ENCODE measurements around the gene VSIG4.
A peak's percentile ranks its signal among the peaks of the same experiment; 100 is the strongest.

Gene VSIG4

DNA sequence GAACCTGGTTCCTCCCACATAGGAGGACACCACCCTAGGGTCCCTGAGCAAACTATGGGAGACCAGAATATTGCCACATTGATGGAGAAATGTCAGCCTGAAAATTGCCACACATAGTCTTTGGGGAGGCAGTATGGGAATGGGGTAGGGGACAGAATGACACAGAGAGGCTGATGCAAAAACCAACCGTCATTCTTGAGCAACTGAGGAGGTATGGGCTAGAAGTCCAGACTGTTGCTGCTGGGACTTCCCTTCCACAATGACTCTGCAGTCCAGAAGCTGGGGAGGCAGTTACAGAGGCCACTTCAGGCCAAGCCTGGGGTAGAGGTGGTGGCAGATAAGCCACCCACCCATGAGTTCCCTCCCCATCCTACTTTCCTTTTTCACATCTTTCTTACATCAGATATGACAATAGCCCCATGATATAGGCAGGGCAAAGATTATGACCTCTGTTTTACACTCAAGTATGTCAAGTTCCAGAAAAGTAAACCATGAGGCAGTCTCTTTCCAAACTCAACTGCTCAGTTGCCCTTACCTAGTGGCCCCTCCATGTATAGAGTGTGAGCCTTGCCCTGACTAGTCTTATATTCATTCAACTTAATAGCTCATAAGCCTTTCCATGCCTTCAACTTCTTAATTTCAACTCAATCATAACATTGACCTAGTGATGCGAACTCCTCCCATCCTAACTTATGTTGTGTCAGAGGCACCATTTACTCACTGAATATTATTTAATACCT, 41.7 kb downstream of the VSIG4 start:
- TF ChIP-seq, protein P1, sequence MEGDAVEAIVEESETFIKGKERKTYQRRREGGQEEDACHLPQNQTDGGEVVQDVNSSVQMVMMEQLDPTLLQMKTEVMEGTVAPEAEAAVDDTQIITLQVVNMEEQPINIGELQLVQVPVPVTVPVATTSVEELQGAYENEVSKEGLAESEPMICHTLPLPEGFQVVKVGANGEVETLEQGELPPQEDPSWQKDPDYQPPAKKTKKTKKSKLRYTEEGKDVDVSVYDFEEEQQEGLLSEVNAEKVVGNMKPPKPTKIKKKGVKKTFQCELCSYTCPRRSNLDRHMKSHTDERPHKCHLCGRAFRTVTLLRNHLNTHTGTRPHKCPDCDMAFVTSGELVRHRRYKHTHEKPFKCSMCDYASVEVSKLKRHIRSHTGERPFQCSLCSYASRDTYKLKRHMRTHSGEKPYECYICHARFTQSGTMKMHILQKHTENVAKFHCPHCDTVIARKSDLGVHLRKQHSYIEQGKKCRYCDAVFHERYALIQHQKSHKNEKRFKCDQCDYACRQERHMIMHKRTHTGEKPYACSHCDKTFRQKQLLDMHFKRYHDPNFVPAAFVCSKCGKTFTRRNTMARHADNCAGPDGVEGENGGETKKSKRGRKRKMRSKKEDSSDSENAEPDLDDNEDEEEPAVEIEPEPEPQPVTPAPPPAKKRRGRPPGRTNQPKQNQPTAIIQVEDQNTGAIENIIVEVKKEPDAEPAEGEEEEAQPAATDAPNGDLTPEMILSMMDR (conservative IDR thresholded peaks at IDR 0.05; ENCODE audit: low read depth, low read length), result no peak
- Histone ChIP-seq H3K79me2 (ENCODE audit: insufficient read depth, low read depth) (no peaks in the 10 kb centered on the region), H3K4me3 (IDR thresholded peaks at IDR 0.05; ENCODE audit: insufficient read depth, low read depth, low read length) (no peak overlapping the region), H3K9ac (no peak overlapping the region), H4K20me1 (ENCODE audit: insufficient read depth) (no peaks in the 10 kb centered on the region), H3K36me3 (ENCODE audit: insufficient read depth) (no peaks in the 10 kb centered on the region), H3K27me3 (ENCODE audit: insufficient read depth, low read depth) (no peaks in the 10 kb centered on the region), H3K4me2 (no peak overlapping the region), H3K27ac (no peak overlapping the region), H3K4me1 (ENCODE audit: low read depth, poor library complexity, severe bottlenecking) (peaks cover 52% of the 10 kb centered on the region), H2AFZ (ENCODE audit: low read depth) (no peak overlapping the region)

DNA sequence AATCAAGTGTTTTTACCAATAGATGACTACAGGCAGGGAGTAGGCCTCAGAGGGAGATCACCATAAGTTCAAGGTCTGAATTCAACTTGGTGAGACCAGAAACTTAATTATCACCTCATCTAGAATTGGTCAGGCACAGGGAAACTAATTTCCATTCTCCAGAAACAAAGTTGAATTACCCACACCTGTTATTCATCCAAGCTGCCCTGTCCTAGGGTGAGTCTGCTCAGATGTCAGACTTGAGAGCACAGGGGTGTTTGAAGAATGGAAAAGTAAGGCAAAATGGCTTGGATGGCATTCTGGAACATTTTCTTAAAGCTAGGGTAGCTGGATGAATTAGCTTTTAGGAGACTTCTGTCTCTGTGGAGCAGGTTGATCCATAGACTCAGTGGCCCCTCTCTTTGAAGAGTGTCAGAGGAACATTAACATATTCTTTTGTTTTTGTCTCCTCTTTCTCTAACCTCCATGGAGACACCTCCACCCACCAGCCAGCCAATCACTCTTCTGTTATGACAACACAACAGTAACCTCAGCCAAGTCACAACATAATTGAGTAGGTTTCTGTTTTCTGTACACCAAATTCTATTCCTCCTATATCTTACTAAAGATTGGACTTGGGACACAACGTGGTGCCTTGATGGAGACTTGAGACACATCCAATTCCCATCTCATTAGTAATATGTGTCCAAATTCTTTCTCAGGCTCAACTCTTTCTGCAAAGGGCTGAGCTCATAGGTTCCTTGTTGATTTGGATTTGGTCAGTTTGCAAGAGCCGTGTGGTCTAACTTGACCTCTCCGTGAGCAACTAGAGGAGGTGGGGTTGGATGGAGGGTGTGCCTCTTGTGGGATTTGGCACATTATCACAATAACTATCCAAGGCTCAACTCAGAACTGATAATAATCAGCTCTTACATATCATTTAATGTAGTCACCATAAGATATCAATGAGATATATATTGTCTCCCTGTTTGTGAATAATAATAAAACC, 45.1 kb downstream of the VSIG4 start:
- Histone ChIP-seq H3K4me2 (no peak overlapping the region), H3K27ac (no peak overlapping the region), H4K20me1 (ENCODE audit: insufficient read depth) (no peaks in the 10 kb centered on the region), H2AFZ (ENCODE audit: low read depth) (no peak overlapping the region), H3K36me3 (ENCODE audit: insufficient read depth) (no peaks in the 10 kb centered on the region), H3K4me3 (IDR thresholded peaks at IDR 0.05; ENCODE audit: insufficient read depth, low read depth, low read length) (no peak overlapping the region), H3K79me2 (ENCODE audit: insufficient read depth, low read depth) (no peaks in the 10 kb centered on the region), H3K4me1 (ENCODE audit: low read depth, poor library complexity, severe bottlenecking) (peaks cover 40% of the 10 kb centered on the region), H3K27me3 (ENCODE audit: insufficient read depth, low read depth) (no peaks in the 10 kb centered on the region), H3K9ac (no peak overlapping the region)
- TF ChIP-seq, protein P1 (conservative IDR thresholded peaks at IDR 0.05; ENCODE audit: low read depth, low read length), result no peak

DNA sequence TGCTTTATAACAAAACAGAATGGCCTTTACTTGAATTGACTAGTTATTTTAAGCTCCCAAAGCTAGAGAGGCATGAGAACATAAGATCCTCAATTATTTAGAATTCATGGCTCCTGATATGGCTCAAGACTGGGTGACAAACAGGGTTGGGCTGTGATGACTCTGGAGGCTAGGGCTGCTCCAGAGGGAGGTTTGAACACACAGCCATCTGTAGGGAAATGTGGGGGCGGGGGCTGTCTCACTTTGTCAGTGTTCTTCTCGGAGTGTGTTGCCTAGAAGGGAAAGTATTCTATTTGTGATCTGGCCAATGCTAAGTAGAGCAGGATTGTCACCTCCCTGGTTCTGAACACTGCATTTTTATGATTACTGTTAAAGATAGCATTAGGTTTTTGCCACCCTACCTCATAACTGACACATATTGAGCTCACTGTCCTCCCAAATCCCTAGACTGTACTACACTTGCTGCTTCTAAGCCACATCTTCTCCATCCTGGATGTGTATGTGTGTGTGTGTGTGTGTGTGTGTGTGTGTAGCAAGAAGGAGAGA, 45.9 kb downstream of the VSIG4 start:
- Histone ChIP-seq H3K9ac (no peak overlapping the region), H2AFZ (ENCODE audit: low read depth) (no peak overlapping the region), H4K20me1 (ENCODE audit: insufficient read depth) (no peaks in the 10 kb centered on the region), H3K79me2 (ENCODE audit: insufficient read depth, low read depth) (no peaks in the 10 kb centered on the region), H3K4me2 (0 out of 2 replicates have a peak overlapping the region, but pooled peaks have one; percentile 6), H3K4me1 (ENCODE audit: low read depth, poor library complexity, severe bottlenecking) (peaks cover 40% of the 10 kb centered on the region), H3K36me3 (ENCODE audit: insufficient read depth) (no peaks in the 10 kb centered on the region), H3K27ac (no peak overlapping the region), H3K27me3 (ENCODE audit: insufficient read depth, low read depth) (no peaks in the 10 kb centered on the region), H3K4me3 (IDR thresholded peaks at IDR 0.05; ENCODE audit: insufficient read depth, low read depth, low read length) (no peak overlapping the region)
- TF ChIP-seq, protein P1 (conservative IDR thresholded peaks at IDR 0.05; ENCODE audit: low read depth, low read length), result no peak

DNA sequence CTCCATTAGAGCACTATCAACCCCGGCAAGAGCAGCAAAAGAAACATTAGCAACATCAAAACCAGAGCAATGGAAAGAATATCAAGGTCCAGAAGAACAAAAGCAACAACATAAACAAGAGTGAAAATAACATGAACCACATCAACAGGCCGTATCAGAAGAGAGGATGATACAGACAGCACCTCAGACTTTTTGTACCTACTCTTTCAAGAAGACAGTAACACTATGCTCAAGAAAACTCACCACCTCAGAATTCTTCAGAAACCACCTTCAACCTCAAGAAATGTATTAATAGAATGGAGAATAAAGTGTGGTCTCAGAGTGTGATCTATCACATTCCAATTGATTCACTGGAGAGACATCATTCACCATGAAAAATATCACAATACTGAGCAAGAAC, 46.5 kb downstream of the VSIG4 start:
- Histone ChIP-seq H3K79me2 (ENCODE audit: insufficient read depth, low read depth) (no peaks in the 10 kb centered on the region), H3K4me2 (0 out of 2 replicates have a peak overlapping the region, but pooled peaks have one; percentile 6), H3K36me3 (ENCODE audit: insufficient read depth) (no peaks in the 10 kb centered on the region), H4K20me1 (ENCODE audit: insufficient read depth) (no peaks in the 10 kb centered on the region), H3K27ac (no peak overlapping the region), H2AFZ (ENCODE audit: low read depth) (no peak overlapping the region), H3K27me3 (ENCODE audit: insufficient read depth, low read depth) (no peaks in the 10 kb centered on the region), H3K4me3 (IDR thresholded peaks at IDR 0.05; ENCODE audit: insufficient read depth, low read depth, low read length) (no peak overlapping the region), H3K9ac (no peak overlapping the region), H3K4me1 (ENCODE audit: low read depth, poor library complexity, severe bottlenecking) (peaks cover 40% of the 10 kb centered on the region)
- TF ChIP-seq, protein P1 (conservative IDR thresholded peaks at IDR 0.05; ENCODE audit: low read depth, low read length), result no peak

All from KMS-11 (cell line).